Peyer's patch (tissue), 4 donors: ENCODE data around the gene CPVL. TPM values are rescaled to one million over a fixed set of nuclear protein-coding genes. Genes with fewer than 3 reads are reported as not detected.

Experiments
- DNase-seq, 3 donors: peaks; one replicate each; pipeline ENCODE4 v3.0.0-alpha.2; 2017 to 2019
- H3K27ac ChIP-seq, 4 donors: fragments of 200-600 bp; sonication (generic); one replicate each; pipeline ENCODE4 v1.5.1; 2016 to 2019
- H3K27me3 ChIP-seq, 2 donors: fragments of 200-600 bp; sonication (generic); one replicate each; pipeline ENCODE4 v1.5.1; 2019
- H3K36me3 ChIP-seq, 3 donors: fragments of 200-600 bp; sonication (generic); one replicate each; pipeline ENCODE4 v1.5.1; 2016 to 2019
- H3K4me1 ChIP-seq, 4 donors: fragments of 200-600 bp; sonication (generic); one replicate each; pipeline ENCODE4 v1.5.1; 2016 to 2019
- H3K4me3 ChIP-seq, 4 donors: fragments of 200-600 bp; sonication (generic); 1 replicate in 3 of 4; 2 replicates in 1 of 4; pipeline ENCODE4 v1.5.1; 2016 to 2019; ENCODE audit warnings: mild to moderate bottlenecking in 1 of 4
- H3K9me3 ChIP-seq, 4 donors: fragments of 200-600 bp; sonication (generic); one replicate each; pipeline ENCODE4 v1.5.1; 2016 to 2019; ENCODE audit warnings: mild to moderate bottlenecking in 1 of 4
- POLR2A ChIP-seq, 2 donors: fragments of 450-650 bp; IDR thresholded peaks; one replicate each; pipeline ENCODE4 v1.5.1; 2017; ENCODE audit warnings: antibody characterized with exemption in 2 of 2, mild to moderate bottlenecking in 2 of 2, moderate library complexity in 2 of 2
- total RNA-seq, 4 donors: library from RNA; depleted of rRNA; stranded (reverse); fragments of >200 nt; gene quantifications; one replicate each; pipeline ENCODE4 v1.1.0, GENCODE V29; 2016
- TF ChIP-seq, protein P1 (sequence below), 6 experiments: fragments of 450-650 bp in 4 of 6; fragments of 200-600 bp in 2 of 6; sonication (generic) in 1 of 6; IDR thresholded peaks; one replicate each; pipeline ENCODE4 v1.5.1; 2017 to 2019; ENCODE audit warnings: antibody characterized with exemption in 6 of 6, mild to moderate bottlenecking in 3 of 6, moderate library complexity in 1 of 6

Gene CPVL
- total RNA-seq, 4 donors from 2014 or later: 2.5 to 16.5 (median 8.0) TPM

GRCh38 chr7:29179115-29179514 is 32.8 kb upstream of the CPVL start:
- no peaks in the 10 kb centered on the region for H3K4me1 ChIP-seq
- H3K9me3 ChIP-seq: no peaks in the 10 kb centered on the region
- no peak for DNase-seq
- no peak overlapping the region for H3K27ac ChIP-seq
- no peak overlapping the region for H3K4me3 ChIP-seq
- no peaks in the 10 kb centered on the region for H3K36me3 ChIP-seq
- no peaks in the 10 kb centered on the region for H3K27me3 ChIP-seq
- TF ChIP-seq, protein P1, sequence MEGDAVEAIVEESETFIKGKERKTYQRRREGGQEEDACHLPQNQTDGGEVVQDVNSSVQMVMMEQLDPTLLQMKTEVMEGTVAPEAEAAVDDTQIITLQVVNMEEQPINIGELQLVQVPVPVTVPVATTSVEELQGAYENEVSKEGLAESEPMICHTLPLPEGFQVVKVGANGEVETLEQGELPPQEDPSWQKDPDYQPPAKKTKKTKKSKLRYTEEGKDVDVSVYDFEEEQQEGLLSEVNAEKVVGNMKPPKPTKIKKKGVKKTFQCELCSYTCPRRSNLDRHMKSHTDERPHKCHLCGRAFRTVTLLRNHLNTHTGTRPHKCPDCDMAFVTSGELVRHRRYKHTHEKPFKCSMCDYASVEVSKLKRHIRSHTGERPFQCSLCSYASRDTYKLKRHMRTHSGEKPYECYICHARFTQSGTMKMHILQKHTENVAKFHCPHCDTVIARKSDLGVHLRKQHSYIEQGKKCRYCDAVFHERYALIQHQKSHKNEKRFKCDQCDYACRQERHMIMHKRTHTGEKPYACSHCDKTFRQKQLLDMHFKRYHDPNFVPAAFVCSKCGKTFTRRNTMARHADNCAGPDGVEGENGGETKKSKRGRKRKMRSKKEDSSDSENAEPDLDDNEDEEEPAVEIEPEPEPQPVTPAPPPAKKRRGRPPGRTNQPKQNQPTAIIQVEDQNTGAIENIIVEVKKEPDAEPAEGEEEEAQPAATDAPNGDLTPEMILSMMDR (IDR thresholded peaks at IDR 0.05): no peak
- no peak for TF ChIP-seq POLR2A (IDR thresholded peaks at IDR 0.05)

DNA sequence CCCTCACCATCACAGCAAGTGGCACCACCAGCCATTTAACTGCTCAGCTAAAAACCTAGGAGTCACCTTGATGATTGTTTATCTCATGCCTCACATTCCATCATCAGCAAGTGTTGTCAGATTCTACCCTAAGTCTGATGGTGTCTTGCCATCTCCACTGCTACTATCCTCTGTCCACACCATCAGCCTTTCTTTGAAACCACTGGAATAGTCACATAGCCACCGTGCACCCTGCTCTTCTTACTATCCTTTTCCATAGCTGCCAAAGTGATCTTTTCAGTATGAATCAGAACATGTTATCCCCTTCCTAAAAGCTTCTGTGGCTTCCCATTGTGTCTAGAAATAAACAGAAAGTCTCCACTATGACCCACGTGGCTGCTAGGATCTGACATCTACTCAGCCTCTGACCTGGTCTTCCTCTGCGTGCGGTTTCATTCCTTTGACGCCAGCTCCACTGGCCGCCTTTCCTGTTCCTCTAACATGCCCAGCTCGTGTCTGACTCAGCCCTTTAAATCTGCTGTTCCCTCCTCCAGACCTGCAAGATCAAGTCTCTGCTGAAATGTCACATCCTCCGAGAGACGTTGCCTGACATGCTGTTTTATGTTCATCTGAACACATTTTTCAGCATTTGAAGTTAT is 31.7 kb upstream of the CPVL start:
- H3K27ac ChIP-seq: no peak overlapping the region
- H3K27me3 ChIP-seq: no peaks in the 10 kb centered on the region
- no peaks in the 10 kb centered on the region for H3K4me1 ChIP-seq
- H3K36me3 ChIP-seq: no peaks in the 10 kb centered on the region
- H3K9me3 ChIP-seq: no peaks in the 10 kb centered on the region
- peak in 1 of 3 donors; percentile 60 for DNase-seq
- TF ChIP-seq, protein P1 (IDR thresholded peaks at IDR 0.05): no peak
- TF ChIP-seq POLR2A (IDR thresholded peaks at IDR 0.05): no peak
- no peak overlapping the region for H3K4me3 ChIP-seq

DNA sequence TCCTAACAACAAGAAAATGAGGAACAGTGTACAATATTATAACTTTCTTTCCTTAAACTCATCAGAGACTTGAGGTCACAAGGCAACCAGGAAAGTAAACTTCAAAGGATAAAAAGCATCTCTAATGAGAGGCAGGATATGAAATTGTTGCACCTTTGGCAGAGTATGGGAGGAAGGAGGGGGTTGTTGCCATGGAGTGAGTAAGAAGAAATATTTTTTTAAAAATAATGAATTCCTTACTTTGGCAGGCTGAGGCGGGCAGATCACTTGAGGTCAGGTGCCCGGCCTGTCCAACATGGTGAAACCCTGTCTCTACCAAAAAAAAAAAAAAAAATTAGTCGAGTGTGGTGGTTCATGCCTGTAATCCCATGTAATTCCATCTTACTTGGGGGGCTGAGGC is 27.1 kb upstream of the CPVL start:
- no peaks in the 10 kb centered on the region for H3K36me3 ChIP-seq
- H3K27me3 ChIP-seq: no peaks in the 10 kb centered on the region
- H3K4me1 ChIP-seq: no peaks in the 10 kb centered on the region
- no peak for DNase-seq
- H3K4me3 ChIP-seq: no peak overlapping the region
- no peak overlapping the region for H3K27ac ChIP-seq
- TF ChIP-seq POLR2A (IDR thresholded peaks at IDR 0.05): no peak
- TF ChIP-seq, protein P1 (IDR thresholded peaks at IDR 0.05): no peak
- no peaks in the 10 kb centered on the region for H3K9me3 ChIP-seq

DNA sequence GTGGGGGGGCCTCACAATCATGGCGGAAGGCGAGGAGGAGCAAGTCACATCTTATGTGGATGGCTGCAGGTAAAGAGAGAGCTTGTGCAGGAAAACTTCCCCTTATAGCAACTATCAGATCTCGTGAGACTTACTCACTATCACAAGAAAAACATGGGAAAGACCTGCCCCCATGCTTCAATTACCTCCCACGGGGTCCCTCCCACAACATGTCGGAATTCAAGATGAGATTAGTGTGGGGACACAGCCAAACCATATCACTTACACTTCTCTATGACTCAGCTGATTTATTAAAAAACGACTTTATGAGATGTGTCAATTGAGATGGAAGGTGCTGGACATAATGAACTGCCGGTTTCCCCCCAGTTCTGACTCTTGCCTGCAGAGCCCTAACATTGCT is 24.4 kb upstream of the CPVL start:
- H3K4me1 ChIP-seq: no peaks in the 10 kb centered on the region
- H3K27me3 ChIP-seq: no peaks in the 10 kb centered on the region
- no peaks in the 10 kb centered on the region for H3K36me3 ChIP-seq
- TF ChIP-seq, protein P1 (IDR thresholded peaks at IDR 0.05): no peak
- no peak for TF ChIP-seq POLR2A (IDR thresholded peaks at IDR 0.05)
- peaks cover 0 to 4% (median 0%) of the 10 kb centered on the region in 4 donors for H3K9me3 ChIP-seq
- no peak overlapping the region for H3K4me3 ChIP-seq
- no peak for DNase-seq
- no peak overlapping the region for H3K27ac ChIP-seq

DNA sequence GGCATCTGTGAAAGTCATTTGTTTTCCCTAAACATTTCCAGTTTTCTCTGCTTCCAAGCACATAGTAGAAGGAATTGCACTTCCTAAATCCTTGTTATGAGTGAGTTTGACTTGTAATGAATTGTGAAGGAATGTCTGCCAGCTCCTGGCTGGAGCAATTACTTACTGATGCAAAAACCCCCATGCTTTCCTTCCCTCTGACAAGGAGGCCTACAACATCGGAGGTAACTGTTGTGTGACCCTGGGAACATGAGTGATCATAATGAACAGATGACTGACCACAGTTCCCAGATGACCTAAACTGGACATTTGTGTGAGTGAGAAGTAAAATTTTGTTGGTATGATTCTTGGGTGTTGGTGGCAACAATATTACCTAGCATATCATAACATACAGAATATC is 21.4 kb upstream of the CPVL start:
- H3K27me3 ChIP-seq: no peaks in the 10 kb centered on the region
- H3K4me1 ChIP-seq: no peaks in the 10 kb centered on the region
- TF ChIP-seq, protein P1 (IDR thresholded peaks at IDR 0.05): no peak
- no peak for TF ChIP-seq POLR2A (IDR thresholded peaks at IDR 0.05)
- no peak overlapping the region for H3K27ac ChIP-seq
- H3K9me3 ChIP-seq: peaks cover 0 to 4% (median 0%) of the 10 kb centered on the region in 4 donors
- no peak for DNase-seq
- no peaks in the 10 kb centered on the region for H3K36me3 ChIP-seq
- no peak overlapping the region for H3K4me3 ChIP-seq

DNA sequence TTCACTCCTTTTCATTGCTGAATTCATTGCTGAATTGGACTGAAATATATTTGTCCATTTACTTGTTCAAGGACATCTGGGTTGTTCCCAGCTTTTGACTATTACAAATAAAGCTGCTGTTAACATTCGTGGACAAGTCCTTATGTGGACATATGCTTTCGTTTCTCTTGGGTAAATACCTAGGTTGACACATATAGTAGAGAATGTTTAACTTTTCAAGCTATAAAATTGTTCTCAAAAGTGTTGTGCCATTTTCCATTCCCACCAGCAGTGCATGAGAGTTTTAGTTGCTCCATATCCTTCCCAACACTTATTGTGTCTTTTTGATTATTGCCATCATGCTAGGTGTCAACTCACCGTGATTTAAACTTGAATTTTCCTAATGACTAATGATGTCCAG is 17.5 kb upstream of the CPVL start:
- Histone ChIP-seq H3K27ac (no peak overlapping the region), H3K36me3 (no peaks in the 10 kb centered on the region), H3K4me3 (no peak overlapping the region), H3K4me1 (no peaks in the 10 kb centered on the region), H3K27me3 (no peaks in the 10 kb centered on the region), H3K9me3 (peaks cover 0 to 4% (median 0%) of the 10 kb centered on the region in 4 donors)
- TF ChIP-seq, protein P1 (IDR thresholded peaks at IDR 0.05): no peak
- TF ChIP-seq POLR2A (IDR thresholded peaks at IDR 0.05): no peak
- DNase-seq: no peak
